GM19023 (cell line): ENCODE measurements around the gene PPP3R1.

Experiments used
- ATAC-seq: cut with Tn5 transposase; IDR thresholded peaks from one replicate; pipeline ENCODE4 v1.9.1; 2021; ENCODE audit warnings: mild to moderate bottlenecking, moderate library complexity; ENCODE audit not compliant: unreplicated experiment

PPP3R1 gene

DNA sequence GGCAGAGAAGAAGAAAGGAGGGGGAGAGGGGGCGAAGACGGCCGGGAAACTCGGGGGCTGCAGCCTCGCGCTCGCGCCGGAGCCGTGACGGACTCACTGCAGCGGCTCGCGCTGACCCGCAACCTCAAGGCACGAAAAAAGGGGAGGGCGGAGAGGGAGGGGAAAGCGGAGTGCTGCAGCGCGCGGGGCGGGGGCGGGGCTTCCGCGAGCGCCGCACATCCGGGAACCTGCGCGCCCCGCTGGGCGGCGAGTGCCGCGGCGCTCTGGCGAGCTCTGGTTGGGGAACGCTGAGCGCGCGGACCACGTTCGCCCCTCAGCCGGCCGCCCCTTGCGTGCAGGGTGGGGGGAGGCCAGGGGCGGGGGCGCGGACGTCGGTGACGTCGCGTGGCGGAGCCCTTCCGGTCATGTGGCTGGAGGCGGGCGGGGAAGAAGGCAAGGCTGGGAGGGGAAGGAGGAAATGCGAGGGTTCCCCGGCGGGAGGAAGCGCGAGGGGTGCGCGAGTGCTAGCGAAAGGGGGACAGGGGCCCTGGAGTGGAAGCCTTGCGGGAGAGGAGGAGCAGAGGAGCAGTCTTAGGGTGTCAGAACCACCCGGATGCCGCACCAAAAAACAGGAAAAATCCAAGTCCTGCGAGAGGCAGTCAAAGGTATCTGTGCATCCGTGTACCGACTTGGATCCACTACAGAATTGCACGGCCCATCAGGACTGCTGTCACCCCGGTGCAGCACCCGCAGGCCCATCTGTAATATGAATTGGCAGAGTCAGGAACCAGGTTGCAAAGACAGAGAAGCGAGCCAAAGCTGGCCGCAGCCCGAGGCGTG lies at the start of gene PPP3R1:
Gene PPP3R1, minus strand, starts transcription at position 133 of the 819 bp plus-strand sequence. CDS start 405 bp downstream, outside the sequence.
- ATAC-seq = peak; percentile 87

DNA sequence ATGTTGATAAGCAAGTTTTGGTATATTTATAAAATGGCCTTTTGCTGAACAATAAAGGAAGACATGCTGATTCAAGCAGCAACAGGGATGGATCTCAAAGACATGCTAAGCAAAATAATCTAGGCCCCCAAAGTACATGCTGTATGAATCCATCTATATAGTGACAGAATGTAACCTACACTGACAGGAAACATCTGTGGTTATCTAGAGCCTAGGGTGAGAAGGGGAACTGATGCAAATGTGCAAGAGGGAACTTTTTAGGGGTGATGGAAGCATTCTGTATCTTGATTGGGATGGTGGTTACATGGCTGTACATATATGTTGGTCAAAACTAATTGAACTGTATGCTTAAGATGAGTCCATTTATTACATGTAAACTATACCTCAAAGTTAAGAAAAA lies 43.2 kb upstream of the PPP3R1 start:
- no peak for ATAC-seq

DNA sequence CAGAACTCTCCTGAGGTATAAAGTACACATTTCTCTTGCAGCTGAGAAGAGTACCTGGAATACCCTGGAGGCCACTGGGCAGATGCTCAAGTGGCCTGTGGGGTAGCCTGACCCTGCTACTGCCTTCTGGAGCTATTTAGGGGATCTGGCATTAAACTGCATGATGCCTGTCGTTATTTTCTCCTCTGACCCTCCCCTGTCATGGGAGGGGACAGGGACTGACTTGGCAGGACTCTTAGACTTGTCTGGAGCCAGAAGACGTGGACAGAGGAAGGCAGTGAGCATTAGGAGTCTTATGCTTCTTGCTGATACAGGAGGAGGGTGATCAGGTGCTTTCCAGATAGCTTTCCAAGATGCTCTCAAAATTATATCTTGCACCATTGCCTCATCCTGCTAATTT lies 42.6 kb upstream of the PPP3R1 start:
- no peak for ATAC-seq

DNA sequence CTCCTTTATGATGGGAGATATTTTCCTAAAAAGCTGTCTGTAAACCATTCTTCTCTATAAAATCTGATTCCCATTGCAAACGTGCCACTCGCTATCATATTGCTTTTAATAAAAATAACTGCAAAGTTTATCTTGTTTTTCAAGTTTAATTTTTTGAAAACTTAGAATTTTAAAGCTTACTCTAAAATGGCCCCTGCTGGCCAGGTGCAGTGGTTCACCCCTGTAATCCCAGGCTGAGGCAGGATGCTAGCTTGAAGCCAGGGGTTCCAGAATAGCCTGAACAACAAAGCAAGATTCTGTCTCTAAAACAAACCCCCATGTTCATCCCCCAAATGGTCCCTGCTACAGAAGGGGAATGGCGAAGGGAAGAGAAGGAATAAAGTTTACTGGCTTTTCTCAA lies 41.9 kb upstream of the PPP3R1 start:
- ATAC-seq = no peak

DNA sequence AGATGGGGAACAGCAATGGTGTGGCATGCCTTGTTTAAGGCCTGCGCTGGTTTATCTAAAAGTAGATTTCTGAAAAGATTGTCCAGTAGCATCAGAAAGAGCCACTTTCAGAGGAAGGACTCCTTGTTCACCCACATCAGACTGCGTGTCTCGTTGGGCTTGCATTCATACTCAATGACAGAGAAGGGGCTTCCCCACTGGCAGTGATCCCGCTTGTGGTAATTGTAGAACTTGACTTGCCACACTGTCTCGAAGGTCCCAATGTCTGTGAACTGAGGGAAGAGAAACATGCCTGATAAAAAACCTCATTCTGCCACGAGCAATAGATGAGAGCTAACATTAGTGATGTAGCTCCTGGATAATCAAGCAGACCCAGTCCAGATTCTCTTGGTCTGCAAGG lies 41.4 kb upstream of the PPP3R1 start:
- no peak for ATAC-seq

- no peak for ATAC-seq
Observed at GRCh38 chr2:68293024-68293423, 40.7 kb upstream of the PPP3R1 start.

GRCh38 chr2:68292108-68292710 lies 39.9 kb upstream of the PPP3R1 start:
- no peak for ATAC-seq

DNA sequence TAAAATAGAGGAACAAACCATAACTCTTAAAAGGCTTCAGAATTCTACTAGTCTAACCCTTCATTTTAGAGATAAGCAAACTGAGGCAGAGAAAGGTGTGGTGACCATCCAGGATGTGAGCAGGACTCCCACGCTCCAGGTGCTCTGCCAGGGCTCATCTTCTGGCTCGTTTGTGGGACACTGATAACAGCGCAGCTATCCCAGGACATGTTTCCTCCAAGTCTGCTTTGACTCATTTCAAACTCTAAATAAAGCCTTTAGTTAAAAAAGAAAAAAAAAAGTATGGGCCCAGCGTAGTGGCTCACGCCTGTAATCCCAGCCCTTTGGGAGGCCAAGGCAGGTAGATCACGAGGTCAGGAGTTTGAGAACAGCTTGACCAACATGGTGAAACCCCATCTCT lies 39.0 kb upstream of the PPP3R1 start:
- no peak for ATAC-seq

DNA sequence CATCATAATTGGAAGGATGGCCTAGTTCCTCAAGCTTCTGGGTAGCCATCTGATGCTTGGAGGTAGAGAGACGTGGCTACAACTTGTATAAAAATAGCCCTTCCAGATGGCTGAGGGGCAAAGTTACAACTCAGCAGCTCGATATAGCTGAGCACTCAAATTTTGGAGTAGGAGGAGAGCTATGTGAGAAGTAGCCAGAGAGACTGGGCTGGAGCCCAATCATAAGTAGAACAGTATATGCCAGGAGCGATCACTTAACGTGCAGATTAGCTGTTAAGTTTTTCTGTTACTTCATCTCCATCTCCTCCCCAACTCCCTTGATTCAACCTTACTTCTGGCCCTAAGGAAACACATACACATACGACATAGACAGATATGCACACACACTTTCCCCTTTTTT lies 38.6 kb upstream of the PPP3R1 start:
- ATAC-seq = no peak

DNA sequence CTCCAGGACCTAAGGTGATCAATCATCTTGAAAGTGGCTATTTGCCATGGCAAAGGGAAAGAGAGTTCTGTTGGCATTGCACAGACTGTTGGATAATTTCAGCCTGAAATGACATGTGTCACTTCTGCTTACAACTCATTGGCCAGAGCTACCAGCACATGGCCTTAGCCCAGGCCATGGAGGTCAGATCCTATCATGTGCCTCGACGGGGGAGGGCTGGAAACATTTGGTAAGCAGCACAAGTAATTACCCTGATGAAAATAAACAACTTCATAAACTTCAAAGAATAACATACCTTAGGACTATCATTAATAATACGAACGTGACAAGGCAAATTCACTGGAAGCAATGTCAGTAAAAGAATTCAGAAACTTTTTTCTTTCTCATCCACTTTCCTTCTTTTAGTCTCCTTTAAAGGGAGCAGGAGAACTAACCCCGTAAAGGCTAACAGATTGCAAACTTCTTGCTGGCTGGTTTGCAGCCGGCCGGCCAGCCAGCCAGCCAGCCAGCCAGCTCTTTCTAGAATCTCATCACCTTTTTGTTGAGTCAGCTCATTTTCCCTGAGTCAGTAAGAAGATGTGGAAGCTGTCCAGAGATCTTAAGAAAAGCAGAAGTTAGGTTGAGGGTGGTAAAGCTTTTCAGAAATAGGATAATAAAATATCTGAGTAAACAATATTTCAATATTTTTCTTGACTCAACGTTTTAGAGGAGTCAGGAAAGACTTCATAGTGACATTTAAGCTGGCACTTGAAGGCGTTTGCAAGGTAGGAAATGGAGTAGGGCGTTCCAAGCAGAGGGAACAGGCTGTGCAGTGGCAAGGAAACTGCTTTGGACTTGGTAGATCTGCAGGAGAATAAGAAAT lies 35.5 kb upstream of the PPP3R1 start:
- no peak for ATAC-seq

DNA sequence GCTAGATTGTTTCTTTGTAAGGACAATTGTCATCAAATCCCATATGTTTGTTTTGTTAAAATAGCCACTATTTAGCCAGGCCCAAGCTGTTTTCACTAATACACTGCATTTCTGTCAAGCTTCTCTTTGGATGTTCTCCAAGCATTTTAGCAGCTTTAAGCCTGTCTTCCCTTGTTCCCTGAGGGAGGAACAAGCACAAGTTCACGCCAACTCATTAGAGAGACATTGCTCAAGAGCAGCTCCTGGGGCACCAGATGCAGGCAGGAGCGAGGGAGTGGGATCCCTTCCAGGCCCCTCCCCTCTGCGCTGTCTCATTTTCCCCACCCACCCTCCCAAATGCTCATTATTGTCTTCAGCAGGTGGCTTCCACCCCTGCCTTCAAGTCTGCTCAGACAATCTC lies 32.6 kb upstream of the PPP3R1 start:
- ATAC-seq = no peak

- no peak for ATAC-seq
Observed at GRCh38 chr2:68283419-68283812, 31.1 kb upstream of the PPP3R1 start.

GRCh38 chr2:68282811-68283418 lies 30.6 kb upstream of the PPP3R1 start:
- ATAC-seq = no peak

GRCh38 chr2:68280796-68281195 lies 28.5 kb upstream of the PPP3R1 start:
- ATAC-seq = no peak

DNA sequence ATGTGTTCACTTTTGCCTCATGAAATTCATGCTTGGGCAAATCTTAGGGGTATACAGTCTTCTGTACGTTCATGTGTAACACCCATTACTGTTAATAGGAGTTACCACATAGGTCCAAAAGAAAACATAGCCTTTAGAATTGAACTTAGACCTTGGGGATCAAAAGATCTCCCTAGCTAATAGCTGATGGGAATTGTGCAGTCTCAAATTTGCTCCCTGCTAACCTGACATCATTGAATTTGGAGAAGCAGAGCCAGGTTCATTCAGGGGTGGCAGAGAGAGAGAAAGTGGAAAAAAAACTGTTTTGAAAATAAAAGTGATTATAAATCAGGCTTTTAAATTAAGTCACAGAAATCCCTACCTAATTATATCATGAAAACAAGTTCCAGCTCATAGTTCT lies 28.0 kb upstream of the PPP3R1 start:
- ATAC-seq = no peak

GRCh38 chr2:68279691-68280090 lies 27.4 kb upstream of the PPP3R1 start:
- no peak for ATAC-seq

DNA sequence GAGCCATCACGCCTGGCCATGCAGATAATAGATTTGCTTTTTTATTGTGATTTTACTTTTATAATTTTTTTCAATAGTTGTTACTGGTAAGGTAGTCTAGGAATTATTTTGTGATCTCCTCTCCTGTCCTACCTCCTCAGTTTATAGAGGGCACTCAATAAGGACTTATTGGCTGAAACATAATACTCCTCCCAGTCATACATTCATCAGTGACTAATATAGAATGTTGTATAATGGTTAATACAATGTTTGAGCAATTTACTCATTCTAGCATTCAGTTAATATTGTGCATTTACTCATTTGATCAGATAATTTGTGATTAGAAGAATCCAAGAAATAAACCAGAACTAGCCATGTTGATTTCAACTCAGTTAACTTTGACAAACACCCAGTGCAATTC lies 25.8 kb upstream of the PPP3R1 start:
- ATAC-seq = no peak

- ATAC-seq = no peak
Observed at GRCh38 chr2:68274022-68274421, 21.7 kb upstream of the PPP3R1 start.

- ATAC-seq = no peak
Observed at GRCh38 chr2:68272246-68272994, 20.1 kb upstream of the PPP3R1 start.

DNA sequence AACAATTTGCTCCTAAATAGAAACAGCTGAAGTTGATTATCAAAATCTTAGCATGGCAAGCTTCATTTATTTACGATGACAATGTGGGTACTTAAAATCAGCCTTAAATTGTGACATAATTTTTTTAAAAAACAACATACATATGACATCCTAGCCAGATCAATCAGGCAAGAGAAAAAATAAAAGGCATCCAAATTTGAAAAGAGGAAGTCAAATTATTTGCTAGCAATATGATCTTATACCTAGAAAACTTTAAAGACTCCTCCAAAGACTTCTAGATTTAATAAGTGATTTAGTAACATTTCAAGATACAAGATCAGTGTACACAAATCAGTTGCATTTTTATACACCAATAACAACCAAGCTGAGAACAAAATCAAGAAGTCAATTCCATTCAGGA lies 14.3 kb upstream of the PPP3R1 start:
- no peak for ATAC-seq

DNA sequence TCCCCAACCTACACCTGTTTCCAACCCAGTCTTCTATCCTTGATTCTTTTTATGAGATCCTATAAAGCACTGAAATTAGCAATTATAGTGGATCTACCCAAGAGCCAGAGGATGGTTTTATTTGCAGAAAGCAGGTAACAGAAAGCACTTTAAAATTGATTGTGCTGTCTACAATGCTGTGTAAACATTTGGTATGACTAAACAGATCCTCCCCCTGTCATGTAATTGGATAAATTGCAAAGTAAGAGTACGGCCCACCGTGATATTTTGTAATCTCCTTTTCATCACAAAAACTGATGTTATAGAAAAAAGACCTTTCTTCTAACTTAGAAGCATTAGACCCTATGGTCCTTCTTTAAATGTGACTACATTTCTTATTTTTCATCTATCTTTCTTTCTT lies 11.3 kb upstream of the PPP3R1 start:
- ATAC-seq = no peak
